SIG-M5 treated with dmso at 0.1 percent for 504 hours (cell line): ENCODE results near the gene ADAMTS3.

ENCODE experiments used
- DNase-seq: peaks from one replicate; lab custom pipeline; 2025; ENCODE audit not compliant: unreplicated experiment; lab: John Stamatoyannopoulos, UW

The ADAMTS3 gene

GRCh38 chr4:72568959-72569718 is at the start of gene ADAMTS3:
TSS of gene ADAMTS3 (minus strand) at chr4:72569221. CDS start at chr4:72568762, 459 bp downstream.
- DNase-seq: no peak

- DNase-seq: no peak
Measured at GRCh38 chr4:72613959-72614358, 44.9 kb upstream of the ADAMTS3 start.

GRCh38 chr4:72606751-72607150 is 37.7 kb upstream of the ADAMTS3 start:
- DNase-seq: no peak

- no peak for DNase-seq
Measured at GRCh38 chr4:72604324-72604723, 35.3 kb upstream of the ADAMTS3 start.

- DNase-seq: no peak
Measured at GRCh38 chr4:72602396-72603376, 33.7 kb upstream of the ADAMTS3 start.

- no peak for DNase-seq
Measured at GRCh38 chr4:72591547-72592454, 22.8 kb upstream of the ADAMTS3 start.

GRCh38 chr4:72587334-72587733 is 18.3 kb upstream of the ADAMTS3 start:
- DNase-seq: no peak

- DNase-seq: no peak
Measured at GRCh38 chr4:72582853-72583252, 13.8 kb upstream of the ADAMTS3 start.

GRCh38 chr4:72577211-72577610 is 8.2 kb upstream of the ADAMTS3 start:
- no peak for DNase-seq

- DNase-seq: no peak
Measured at GRCh38 chr4:72571337-72571736, 2.3 kb upstream of the ADAMTS3 start.

- no peak for DNase-seq
Measured at GRCh38 chr4:72569719-72570235, 756 bp upstream of the ADAMTS3 start.

GRCh38 chr4:72567821-72568675 is 973 bp downstream of the ADAMTS3 start:
- no peak for DNase-seq

- DNase-seq: no peak
Measured at GRCh38 chr4:72567036-72567435, 2.0 kb downstream of the ADAMTS3 start.

GRCh38 chr4:72566464-72566972 is 2.5 kb downstream of the ADAMTS3 start:
- no peak for DNase-seq

GRCh38 chr4:72564789-72565188 is 4.2 kb downstream of the ADAMTS3 start:
- no peak for DNase-seq

- DNase-seq: no peak
Measured at GRCh38 chr4:72564184-72564583, 4.8 kb downstream of the ADAMTS3 start.

GRCh38 chr4:72558655-72559054 is 10.4 kb downstream of the ADAMTS3 start:
- DNase-seq: no peak

GRCh38 chr4:72557021-72557420 is 12.0 kb downstream of the ADAMTS3 start:
- no peak for DNase-seq

GRCh38 chr4:72555377-72555831 is 13.6 kb downstream of the ADAMTS3 start:
- no peak for DNase-seq
